UCSD-AML1 (cell line): ENCODE data around the gene CMC2.
A peak's percentile ranks its signal among the peaks of the same experiment; 100 is the strongest.

Experiments used
- DNase-seq: peaks from one replicate; lab custom pipeline; 2025; ENCODE audit not compliant: unreplicated experiment; lab: John Stamatoyannopoulos, UW

CMC2 gene

GRCh38 chr16:80932708-80933095 lies 74.0 kb downstream of the CMC2 start:
- no peak for DNase-seq

GRCh38 chr16:80931801-80932707 lies 74.6 kb downstream of the CMC2 start:
- DNase-seq: no peak

DNA sequence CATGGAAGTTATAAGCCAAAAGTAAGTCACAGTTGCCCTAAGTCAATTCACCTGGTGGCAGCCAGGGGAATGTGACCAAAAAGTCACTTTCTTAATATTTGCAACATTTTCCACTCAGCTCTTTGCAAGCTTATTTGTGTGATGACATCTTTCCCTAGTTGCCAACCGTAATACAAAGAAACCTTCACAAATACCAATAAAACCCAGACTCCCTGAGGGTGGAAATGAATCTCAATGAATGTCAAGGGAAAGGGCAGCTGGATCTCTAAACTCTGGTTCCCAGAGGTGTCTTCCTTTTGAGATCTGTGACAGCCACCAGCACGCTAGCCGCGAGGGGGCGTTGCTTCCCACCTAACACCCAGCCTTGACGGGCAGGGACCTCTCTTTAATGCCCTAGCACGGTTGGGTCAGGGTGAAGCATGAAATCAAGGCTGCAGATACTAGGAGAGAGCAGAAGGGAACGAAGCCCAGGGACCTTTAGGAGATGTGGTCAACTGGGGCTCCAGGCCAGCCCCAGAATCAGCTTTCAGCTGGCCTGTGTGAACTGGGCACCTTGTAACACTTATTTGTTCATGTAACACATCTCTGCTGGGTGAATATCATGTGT lies 82.2 kb downstream of the CMC2 start:
- peak; percentile 62 for DNase-seq

DNA sequence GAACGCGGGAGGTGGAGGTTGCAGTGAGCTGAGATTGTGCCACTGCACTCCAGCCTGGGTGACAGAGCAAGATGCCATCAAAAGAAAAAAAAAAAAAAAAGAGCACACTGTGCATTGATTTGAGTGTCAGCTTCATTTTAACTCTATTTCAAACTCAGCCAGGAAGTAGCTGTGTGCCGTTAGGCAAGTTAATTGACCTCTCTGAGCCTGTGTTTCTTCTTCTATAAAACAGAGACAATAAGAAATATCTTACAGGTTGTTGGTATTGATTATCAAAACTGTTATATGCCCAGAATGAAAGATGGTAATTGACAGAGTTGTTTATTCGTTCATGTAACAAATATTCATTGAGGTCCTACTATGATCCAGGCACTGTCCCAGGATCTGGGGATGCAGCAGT lies 83.3 kb downstream of the CMC2 start:
- no peak for DNase-seq
